Astrocyte (in vitro differentiated cells and primary cell): ENCODE measurements around the gene SSBP3. TPM values are rescaled to one million over a fixed set of nuclear protein-coding genes. Genes with fewer than 3 reads are reported as not detected.
"Not testable (repeated sequence)": the region's sequence is repeated elsewhere in the genome, so short reads cannot be mapped to it uniquely, and the experiment has no call there.

Experiments
- DNase-seq: peaks from one replicate; pipeline ENCODE4 v3.0.0-alpha.2; 2010; ENCODE audit warnings: low read depth
- FAIRE-seq: peaks from 2 replicates; lab custom pipeline; 2011; peaks lifted over from hg19 to GRCh38; lab: Jason Lieb, UNC
- H2AFZ ChIP-seq: 2 replicates; pipeline ENCODE4 v1.6.0; 2012; ENCODE audit warnings: low read depth, low read length, inconsistent platforms
- H3K27ac ChIP-seq: 2 replicates; pipeline ENCODE4 v1.5.1; 2011; ENCODE audit warnings: low read depth, low read length, inconsistent platforms
- H3K27me3 ChIP-seq: 2 replicates; pipeline ENCODE4 v1.6.0; 2011; ENCODE audit warnings: low read length, inconsistent platforms; ENCODE audit not compliant: insufficient read depth
- H3K36me3 ChIP-seq: 2 replicates; pipeline ENCODE4 v1.5.1; 2011; ENCODE audit warnings: low read length, inconsistent platforms; ENCODE audit not compliant: insufficient read depth
- H3K4me1 ChIP-seq: 2 replicates; pipeline ENCODE4 v1.5.1; 2011; ENCODE audit warnings: low read length, inconsistent platforms; ENCODE audit not compliant: insufficient read depth
- H3K4me2 ChIP-seq: 2 replicates; pipeline ENCODE4 v1.6.0; 2012; ENCODE audit warnings: low read length, inconsistent platforms
- H3K4me3 ChIP-seq: 2 replicates; pipeline ENCODE4 v1.5.1; 2011; ENCODE audit warnings: low read depth, mild to moderate bottlenecking, low read length, inconsistent platforms; ENCODE audit not compliant: insufficient read depth
- H3K79me2 ChIP-seq: 2 replicates; pipeline ENCODE4 v1.6.0; 2012; ENCODE audit warnings: mild to moderate bottlenecking, low read length, inconsistent platforms; ENCODE audit not compliant: insufficient read depth
- H3K9ac ChIP-seq: 2 replicates; pipeline ENCODE4 v1.6.0; 2012; ENCODE audit warnings: mild to moderate bottlenecking, low read length, inconsistent platforms
- H3K9me3 ChIP-seq: 2 replicates; pipeline ENCODE4 v1.5.1; 2012; ENCODE audit warnings: low read depth, mild to moderate bottlenecking, low read length, inconsistent platforms; ENCODE audit not compliant: insufficient read depth
- H4K20me1 ChIP-seq: 2 replicates; pipeline ENCODE4 v1.6.0; 2012; ENCODE audit warnings: low read length, inconsistent platforms; ENCODE audit not compliant: insufficient read depth
- H3K27ac Mint-ChIP-seq: one replicate; pipeline ENCODE4 v1.8.0; 2021; ENCODE audit warnings: mild to moderate bottlenecking, mixed read lengths; ENCODE audit not compliant: unreplicated experiment
- H3K27me3 Mint-ChIP-seq: one replicate; pipeline ENCODE4 v1.8.0; 2021; ENCODE audit warnings: low read depth, mixed read lengths; ENCODE audit not compliant: unreplicated experiment
- H3K36me3 Mint-ChIP-seq: one replicate; pipeline ENCODE4 v1.8.0; 2021; ENCODE audit warnings: low read depth, mixed read lengths; ENCODE audit not compliant: unreplicated experiment
- H3K4me1 Mint-ChIP-seq: one replicate; pipeline ENCODE4 v1.8.0; 2021; ENCODE audit warnings: low read depth, mixed read lengths; ENCODE audit not compliant: unreplicated experiment
- H3K4me3 Mint-ChIP-seq: one replicate; pipeline ENCODE4 v1.8.0; 2021; ENCODE audit warnings: mild to moderate bottlenecking, moderate library complexity, mixed read lengths; ENCODE audit not compliant: unreplicated experiment
- H3K9me3 Mint-ChIP-seq: one replicate; pipeline ENCODE4 v1.8.0; 2021; ENCODE audit warnings: mild to moderate bottlenecking, mixed read lengths; ENCODE audit not compliant: unreplicated experiment
- EZH2 ChIP-seq: IDR thresholded peaks from 2 replicates; pipeline ENCODE4 v1.6.1; 2012; ENCODE audit warnings: mild to moderate bottlenecking, low read length, inconsistent platforms; ENCODE audit not compliant: insufficient read depth
- total RNA-seq: library from RNA; stranded (reverse); gene quantifications from 2 replicates; pipeline ENCODE4 v1.2.1, GENCODE V29; 2021
- TF ChIP-seq, protein P1 (sequence below): IDR thresholded peaks from 2 replicates; pipeline ENCODE4 v1.5.1; 2011; ENCODE audit warnings: low read depth, mild to moderate bottlenecking, inconsistent platforms, low read length, moderate library complexity; ENCODE audit not compliant: insufficient read depth

SSBP3 gene
- total RNA-seq, 1 donor from 2014 or later, result 89.8 TPM

DNA sequence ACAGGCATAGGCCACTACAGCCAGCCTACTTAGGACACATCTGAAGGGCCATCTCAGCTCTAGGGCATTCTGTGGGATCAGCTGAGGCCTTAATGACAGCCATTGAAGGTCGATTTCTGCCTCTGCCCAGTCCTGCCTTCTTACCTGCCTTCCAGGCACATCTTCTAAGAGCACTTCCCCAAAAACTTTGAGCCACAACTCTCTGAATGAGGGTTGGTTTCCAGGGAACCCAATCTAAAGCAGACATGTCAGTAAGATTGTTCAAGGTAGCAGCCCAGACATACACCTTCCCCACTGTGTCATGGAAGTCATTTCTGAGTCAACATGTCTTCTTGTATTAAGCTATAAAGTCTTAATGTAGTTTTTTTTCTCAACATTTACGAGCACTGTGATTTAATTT lies 18.2 kb upstream of the SSBP3 start:
- Mint-ChIP-seq H3K9me3 (peaks cover 4% of the 10 kb centered on the region), H3K27ac (no peak overlapping the region), H3K4me1 (no peaks in the 10 kb centered on the region), H3K4me3 (no peak overlapping the region), H3K36me3 (no peaks in the 10 kb centered on the region), H3K27me3 (no peaks in the 10 kb centered on the region)
- H3K9me3 ChIP-seq, result no peaks in the 10 kb centered on the region
- no peak overlapping the region for H3K4me2 ChIP-seq
- no peak overlapping the region for H3K9ac ChIP-seq
- H3K36me3 ChIP-seq, result no peaks in the 10 kb centered on the region
- FAIRE-seq (no peak), DNase-seq (no peak)
- H3K27ac ChIP-seq, result no peak overlapping the region
- H4K20me1 ChIP-seq, result no peaks in the 10 kb centered on the region
- H3K79me2 ChIP-seq, result no peaks in the 10 kb centered on the region
- no peak overlapping the region for H3K4me3 ChIP-seq
- peaks cover 2% of the 10 kb centered on the region for H3K4me1 ChIP-seq
- no peak for TF ChIP-seq EZH2
- TF ChIP-seq, protein P1, sequence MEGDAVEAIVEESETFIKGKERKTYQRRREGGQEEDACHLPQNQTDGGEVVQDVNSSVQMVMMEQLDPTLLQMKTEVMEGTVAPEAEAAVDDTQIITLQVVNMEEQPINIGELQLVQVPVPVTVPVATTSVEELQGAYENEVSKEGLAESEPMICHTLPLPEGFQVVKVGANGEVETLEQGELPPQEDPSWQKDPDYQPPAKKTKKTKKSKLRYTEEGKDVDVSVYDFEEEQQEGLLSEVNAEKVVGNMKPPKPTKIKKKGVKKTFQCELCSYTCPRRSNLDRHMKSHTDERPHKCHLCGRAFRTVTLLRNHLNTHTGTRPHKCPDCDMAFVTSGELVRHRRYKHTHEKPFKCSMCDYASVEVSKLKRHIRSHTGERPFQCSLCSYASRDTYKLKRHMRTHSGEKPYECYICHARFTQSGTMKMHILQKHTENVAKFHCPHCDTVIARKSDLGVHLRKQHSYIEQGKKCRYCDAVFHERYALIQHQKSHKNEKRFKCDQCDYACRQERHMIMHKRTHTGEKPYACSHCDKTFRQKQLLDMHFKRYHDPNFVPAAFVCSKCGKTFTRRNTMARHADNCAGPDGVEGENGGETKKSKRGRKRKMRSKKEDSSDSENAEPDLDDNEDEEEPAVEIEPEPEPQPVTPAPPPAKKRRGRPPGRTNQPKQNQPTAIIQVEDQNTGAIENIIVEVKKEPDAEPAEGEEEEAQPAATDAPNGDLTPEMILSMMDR, result no peak
- H3K27me3 ChIP-seq, result no peaks in the 10 kb centered on the region
- no peak overlapping the region for H2AFZ ChIP-seq

DNA sequence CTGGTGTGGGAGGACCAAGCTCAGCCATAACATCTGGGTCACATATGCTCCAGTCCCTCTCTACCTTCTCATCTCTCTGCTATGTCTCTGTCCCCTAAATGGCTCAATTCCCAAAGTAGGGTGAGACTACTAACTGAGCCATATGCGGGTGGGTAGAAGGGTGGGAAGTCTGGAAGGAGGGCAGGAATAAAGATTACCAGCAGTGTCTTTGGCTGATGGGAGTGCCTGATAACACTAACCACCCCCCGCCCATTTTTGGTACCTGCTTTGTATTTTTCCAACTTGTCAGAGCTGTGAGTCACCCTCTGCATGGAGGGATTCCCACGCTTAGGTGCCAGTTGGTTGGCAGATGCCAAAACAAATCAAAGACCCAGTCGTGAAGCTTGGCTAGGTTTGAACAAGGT lies 14.9 kb upstream of the SSBP3 start:
- no peak for FAIRE-seq
- Histone ChIP-seq H4K20me1 (no peaks in the 10 kb centered on the region), H3K36me3 (no peaks in the 10 kb centered on the region), H3K4me3 (no peak overlapping the region), H3K4me1 (peaks cover 2% of the 10 kb centered on the region), H3K79me2 (no peaks in the 10 kb centered on the region), H3K9me3 (no peaks in the 10 kb centered on the region), H3K4me2 (no peak overlapping the region), H3K27ac (no peak overlapping the region), H3K27me3 (peaks cover 4% of the 10 kb centered on the region), H3K9ac (no peak overlapping the region), H2AFZ (no peak overlapping the region)
- TF ChIP-seq, protein P1, result no peak
- no peak for TF ChIP-seq EZH2
- no peak for DNase-seq
- Mint-ChIP-seq H3K36me3 (no peaks in the 10 kb centered on the region), H3K4me3 (no peak overlapping the region), H3K27me3 (peaks cover 9% of the 10 kb centered on the region), H3K27ac (no peak overlapping the region), H3K4me1 (peaks cover 4% of the 10 kb centered on the region), H3K9me3 (no peaks in the 10 kb centered on the region)

DNA sequence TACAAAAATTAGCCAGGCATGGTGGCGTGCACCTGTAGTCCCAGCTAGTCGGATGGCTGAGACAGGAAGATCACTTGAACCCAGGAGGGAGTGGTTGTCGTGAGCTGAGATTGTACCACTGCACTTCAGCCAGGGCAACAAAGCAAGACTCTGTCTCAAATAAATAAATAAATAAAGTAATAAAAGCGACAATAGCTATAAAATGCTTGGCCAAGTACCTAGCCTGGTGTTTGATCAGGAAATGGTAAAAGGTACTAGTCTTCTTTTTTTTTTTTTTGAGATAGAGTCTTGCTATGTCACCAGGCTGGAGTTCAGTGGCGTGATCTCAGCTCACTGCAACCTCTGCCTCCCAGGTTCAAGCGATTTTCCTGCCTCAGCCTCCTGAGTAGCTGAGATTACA lies 12.4 kb upstream of the SSBP3 start:
- not testable (repeated sequence) for H2AFZ ChIP-seq, H3K4me1 ChIP-seq, H4K20me1 ChIP-seq, FAIRE-seq, H3K36me3 ChIP-seq, H3K36me3 Mint-ChIP-seq, H3K27ac Mint-ChIP-seq, H3K27ac ChIP-seq, H3K4me2 ChIP-seq, H3K9ac ChIP-seq, H3K27me3 ChIP-seq, H3K9me3 ChIP-seq, H3K9me3 Mint-ChIP-seq, DNase-seq, H3K4me3 ChIP-seq, H3K4me3 Mint-ChIP-seq, H3K79me2 ChIP-seq, H3K4me1 Mint-ChIP-seq
- peaks cover 34% of the 10 kb centered on the region for H3K27me3 Mint-ChIP-seq
